Spleen (tissue), 11 donors: ENCODE data around the gene FRMD6. TPM values are rescaled to one million over a fixed set of nuclear protein-coding genes. Genes with fewer than 3 reads are reported as not detected.
"Not testable (repeated sequence)": the region's sequence is repeated elsewhere in the genome, so short reads cannot be mapped to it uniquely, and the experiment has no call there.

Experiments used
- DNase-seq: peaks from one replicate; pipeline ENCODE4 v3.0.0-alpha.2; 2020
- H3K27ac ChIP-seq, 8 donors: fragments of 200-600 bp; sonication (generic) in 7 of 8; 1 replicate in 4 of 8; 2 replicates in 4 of 8; pipeline versions ENCODE4 v1.5.0 to v1.8.0; 2016 to 2021; ENCODE audit warnings: inconsistent platforms in 4 of 8, mild to moderate bottlenecking in 4 of 8, moderate library complexity in 1 of 8
- H3K27me3 ChIP-seq, 7 donors: fragments of 200-600 bp; sonication (generic) in 6 of 7; replicated peaks in 1 of 7; 1 replicate in 4 of 7; 2 replicates in 3 of 7; pipeline versions ENCODE4 v1.5.0 to v1.8.0; 2016 to 2021; ENCODE audit warnings: inconsistent platforms in 3 of 7, mild to moderate bottlenecking in 1 of 7
- H3K36me3 ChIP-seq, 6 donors: fragments of 200-600 bp; sonication (generic) in 5 of 6; 1 replicate in 4 of 6; 2 replicates in 2 of 6; pipeline versions ENCODE4 v1.5.0 to v1.8.0; 2016 to 2021; ENCODE audit warnings: inconsistent platforms in 2 of 6
- H3K4me1 ChIP-seq, 6 donors: fragments of 200-600 bp; sonication (generic) in 5 of 6; 1 replicate in 3 of 6; 2 replicates in 3 of 6; pipeline versions ENCODE4 v1.5.0 to v1.8.0; 2016 to 2021; ENCODE audit warnings: inconsistent platforms in 3 of 6
- H3K4me3 ChIP-seq, 8 donors: fragments of 200-600 bp; sonication (generic) in 7 of 8; 1 replicate in 4 of 8; 2 replicates in 4 of 8; pipeline versions ENCODE4 v1.5.0 to v1.8.0; 2016 to 2021; ENCODE audit warnings: inconsistent platforms in 4 of 8, mild to moderate bottlenecking in 4 of 8, moderate library complexity in 2 of 8
- H3K9me3 ChIP-seq, 8 donors: fragments of 200-600 bp; sonication (generic) in 7 of 8; 1 replicate in 4 of 8; 2 replicates in 4 of 8; pipeline versions ENCODE4 v1.5.0 to v1.8.0; 2016 to 2021; ENCODE audit warnings: inconsistent platforms in 4 of 8
- POLR2A ChIP-seq, 3 donors: fragments of 450-650 bp; IDR thresholded peaks; one replicate each; pipeline ENCODE4 v1.5.1; 2017; ENCODE audit warnings: antibody characterized with exemption in 3 of 3, mild to moderate bottlenecking in 1 of 3
- POLR2AphosphoS5 ChIP-seq, 3 donors: sonication (generic); formaldehyde crosslinking; IDR thresholded peaks; one replicate each; pipeline ENCODE4 v1.5.1; 2017; ENCODE audit warnings: antibody characterized with exemption in 3 of 3
- WGBS, 5 donors: extraction: QIAGEN DNeasy Blood & Tissue Kit in 3 of 5; methylation state at CpG; one replicate each; pipeline versions ENCODE4 v1.1.5 to v1.1.7; 2013 to 2018; 5-methylcytosine and 5-hydroxymethylcytosine counted together
- intact Hi-C: fragments of 100-400 bp; cut with DNase I; formaldehyde crosslinking; loops from one replicate; pipeline ENCODE4 v1.15.0; 2023; ENCODE audit warnings: low total_unique reads
- polyA plus RNA-seq, 3 donors: library from polyadenylated mRNA; stranded (reverse); fragments of 200-250 nt; gene quantifications; one replicate each; pipeline ENCODE4 v1.2.1, GENCODE V29; 2013
- total RNA-seq, 7 donors: library from RNA; depleted of rRNA in 3 of 7; stranded (reverse); fragments of >200 nt in 3 of 7; fragmentation: NEBNext Ultra II Directional in 4 of 7; extraction: Animal tissue kit (Norgen Biotek cat#: 25700) in 4 of 7; gene quantifications; one replicate each; pipeline versions ENCODE4 v1.1.0 to v1.2.1, GENCODE V29; 2016 to 2021
- TF ChIP-seq, protein P1 (sequence below), 11 experiments: fragments of 200-600 bp in 7 of 11; fragments of 450-650 bp in 4 of 11; sonication (generic) in 4 of 11; IDR thresholded peaks in 8 of 11; conservative IDR thresholded peaks in 3 of 11; 1 replicate in 7 of 11; 2 replicates in 4 of 11; pipeline versions ENCODE4 v1.4.0 to v1.8.0; 2016 to 2021; ENCODE audit warnings: antibody characterized with exemption in 11 of 11, inconsistent platforms in 4 of 11, mild to moderate bottlenecking in 1 of 11
- donor health status: healthy with polysubstance abuse.
- donor health status: DM: no; HTN: no; CAD: no; lungs with moderate emphysema.
- donor health status: DM: no; HTN: no; CAD: no.
- donor health status: Bipolar disorder and iron deficiency.
- donor health status: healthy.
- donor health status: DM: no; HTN: no; CAD: no.
- donor health status: DM: yes; HTN: yes; CAD: no.

The FRMD6 gene
- total and polyA plus RNA-seq, 10 donors, result 2.2 to 37.2 (median 26.7) TPM

DNA sequence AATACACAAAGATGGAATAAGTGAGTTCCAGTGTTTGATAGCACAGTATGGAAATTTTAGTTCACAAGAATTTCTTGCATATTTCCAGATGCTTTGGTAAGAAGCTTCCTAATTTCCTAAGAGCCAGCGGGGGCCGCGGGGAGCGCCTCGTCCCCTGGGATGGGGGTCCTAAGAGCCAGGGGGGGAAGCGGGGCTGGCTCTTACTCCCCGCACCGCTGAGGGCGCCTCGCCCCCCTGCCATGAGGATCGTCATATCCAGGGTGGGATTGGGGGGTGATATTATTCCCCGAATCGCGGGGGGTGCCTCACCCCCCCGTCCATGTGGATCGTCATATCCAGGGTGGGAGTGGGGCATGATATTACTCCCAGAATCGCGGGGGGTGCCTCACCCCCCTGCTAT lies 108.2 kb downstream of the FRMD6 start:
- no peak overlapping the region for H3K27ac ChIP-seq
- no peaks in the 10 kb centered on the region for H3K36me3 ChIP-seq
- no peaks in the 10 kb centered on the region for H3K9me3 ChIP-seq
- H3K4me1 ChIP-seq, result no peaks in the 10 kb centered on the region
- 91 to 97% (median 93%) methylated on average over 15 to 18 of the region's 18 CpGs for WGBS, 5 donors
- no peak overlapping the region for H3K4me3 ChIP-seq
- peaks cover 0 to 11% (median 0%) of the 10 kb centered on the region in 7 donors for H3K27me3 ChIP-seq
- TF ChIP-seq POLR2A (IDR thresholded peaks at IDR 0.05), result no peak
- TF ChIP-seq, protein P1, sequence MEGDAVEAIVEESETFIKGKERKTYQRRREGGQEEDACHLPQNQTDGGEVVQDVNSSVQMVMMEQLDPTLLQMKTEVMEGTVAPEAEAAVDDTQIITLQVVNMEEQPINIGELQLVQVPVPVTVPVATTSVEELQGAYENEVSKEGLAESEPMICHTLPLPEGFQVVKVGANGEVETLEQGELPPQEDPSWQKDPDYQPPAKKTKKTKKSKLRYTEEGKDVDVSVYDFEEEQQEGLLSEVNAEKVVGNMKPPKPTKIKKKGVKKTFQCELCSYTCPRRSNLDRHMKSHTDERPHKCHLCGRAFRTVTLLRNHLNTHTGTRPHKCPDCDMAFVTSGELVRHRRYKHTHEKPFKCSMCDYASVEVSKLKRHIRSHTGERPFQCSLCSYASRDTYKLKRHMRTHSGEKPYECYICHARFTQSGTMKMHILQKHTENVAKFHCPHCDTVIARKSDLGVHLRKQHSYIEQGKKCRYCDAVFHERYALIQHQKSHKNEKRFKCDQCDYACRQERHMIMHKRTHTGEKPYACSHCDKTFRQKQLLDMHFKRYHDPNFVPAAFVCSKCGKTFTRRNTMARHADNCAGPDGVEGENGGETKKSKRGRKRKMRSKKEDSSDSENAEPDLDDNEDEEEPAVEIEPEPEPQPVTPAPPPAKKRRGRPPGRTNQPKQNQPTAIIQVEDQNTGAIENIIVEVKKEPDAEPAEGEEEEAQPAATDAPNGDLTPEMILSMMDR (IDR thresholded peaks at IDR 0.05 in 8 of 11, conservative IDR thresholded peaks at IDR 0.05 in 3 of 11), result no peak
- TF ChIP-seq POLR2AphosphoS5 (IDR thresholded peaks at IDR 0.05), result no peak
- DNase-seq, result no peak
- intact Hi-C loops, result no loop called here

DNA sequence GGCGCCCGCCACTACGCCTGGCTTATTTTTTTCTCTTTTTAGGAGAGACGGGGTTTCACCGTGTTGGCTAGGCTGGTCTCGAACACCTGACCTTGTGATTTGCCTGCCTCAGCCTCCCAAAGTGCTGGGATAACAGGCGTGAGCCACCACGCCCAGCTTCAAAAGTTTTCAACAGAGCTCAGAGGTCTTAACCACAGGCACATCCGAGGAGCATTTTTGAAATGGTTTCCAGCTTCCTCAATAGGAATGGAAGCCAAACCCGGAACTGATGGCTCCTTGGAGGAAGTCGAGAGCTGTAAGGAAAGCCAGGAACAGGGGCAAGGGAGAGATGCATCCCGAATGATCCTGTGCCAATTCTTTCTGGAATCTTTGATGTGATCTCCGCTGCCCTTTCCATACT lies 114.0 kb downstream of the FRMD6 start:
- DNase-seq, H3K4me1 ChIP-seq, H3K4me3 ChIP-seq, intact Hi-C loops, H3K36me3 ChIP-seq, H3K9me3 ChIP-seq, H3K27ac ChIP-seq: not testable (repeated sequence)
- 81 to 91% (median 87%) methylated on average over 13 of the region's 13 CpGs for WGBS, 5 donors
- H3K27me3 ChIP-seq, result peaks cover 0 to 11% (median 0%) of the 10 kb centered on the region in 7 donors

DNA sequence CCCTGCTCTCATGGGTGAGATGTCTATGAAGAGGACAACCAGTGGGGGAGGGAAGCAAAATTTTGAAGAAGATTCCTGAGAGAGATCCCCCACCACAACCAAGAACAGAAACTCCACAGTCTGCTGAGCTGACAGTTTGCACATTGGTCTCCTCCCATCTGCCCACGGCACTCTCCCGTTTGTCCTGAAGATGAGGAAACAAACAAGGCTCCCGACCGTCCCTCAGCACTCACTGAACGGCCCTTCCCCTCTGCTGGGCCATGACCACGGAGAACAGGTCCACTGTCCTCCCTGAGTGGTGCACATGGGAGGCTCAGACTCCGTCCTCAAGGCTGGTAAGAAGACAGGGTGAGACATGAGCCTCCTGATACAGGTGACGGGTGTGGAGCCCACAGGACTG lies 114.9 kb downstream of the FRMD6 start:
- H3K27me3 ChIP-seq, result peaks cover 0 to 11% (median 0%) of the 10 kb centered on the region in 7 donors
- H3K36me3 ChIP-seq, H3K4me1 ChIP-seq, H3K27ac ChIP-seq, H3K9me3 ChIP-seq, intact Hi-C loops, H3K4me3 ChIP-seq, DNase-seq: not testable (repeated sequence)
- WGBS, 5 donors, result 41 to 64% (median 53%) methylated on average over 8 of the region's 8 CpGs

DNA sequence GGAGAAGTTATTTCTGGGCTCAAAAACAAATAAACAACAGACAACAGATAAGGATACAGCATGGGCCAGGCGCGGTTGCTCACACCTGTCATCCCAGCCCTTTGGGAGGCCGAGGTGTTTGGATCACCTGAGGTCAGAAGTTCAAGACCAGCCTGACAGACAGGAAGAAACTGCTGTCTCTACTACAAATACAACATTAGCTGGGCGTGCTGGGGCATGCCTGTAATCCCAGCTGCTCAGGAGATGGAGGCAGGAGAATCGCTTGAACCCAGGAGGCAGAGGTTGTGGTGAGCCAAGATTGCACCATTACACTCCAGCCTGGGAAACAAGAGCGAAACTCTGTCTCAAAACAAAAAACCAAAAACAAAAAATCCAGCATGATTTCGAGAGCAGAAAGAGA lies 117.6 kb downstream of the FRMD6 start:
- H3K36me3 ChIP-seq, intact Hi-C loops, H3K4me1 ChIP-seq, H3K4me3 ChIP-seq, H3K9me3 ChIP-seq, H3K27ac ChIP-seq, DNase-seq: not testable (repeated sequence)
- 75 to 87% (median 83%) methylated on average over 7 of the region's 7 CpGs for WGBS, 5 donors
- peaks cover 0 to 11% (median 0%) of the 10 kb centered on the region in 7 donors for H3K27me3 ChIP-seq

DNA sequence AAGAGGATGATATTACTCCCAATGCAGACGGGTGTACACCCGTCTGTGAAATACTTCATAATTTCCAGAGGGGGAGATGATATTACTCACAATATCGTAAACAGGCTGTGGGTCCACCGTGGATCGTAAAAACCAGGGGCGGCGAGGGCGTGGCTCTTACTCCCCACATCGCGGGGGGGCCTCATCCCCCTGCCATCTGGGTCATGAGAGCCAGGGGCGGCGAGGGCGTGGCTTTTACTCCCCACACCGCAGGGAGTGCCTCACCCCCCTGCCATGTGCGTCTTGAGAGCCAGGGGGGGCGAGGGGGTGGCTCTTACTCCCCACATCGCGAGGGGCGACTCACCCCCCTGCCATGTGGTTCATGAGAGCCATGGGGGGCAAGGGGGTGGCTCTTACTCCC lies 122.5 kb downstream of the FRMD6 start:
- H3K27me3 ChIP-seq, result no peaks in the 10 kb centered on the region
- no peaks in the 10 kb centered on the region for H3K36me3 ChIP-seq
- no peaks in the 10 kb centered on the region for H3K9me3 ChIP-seq
- TF ChIP-seq POLR2A (IDR thresholded peaks at IDR 0.05), result no peak
- TF ChIP-seq, protein P1 (IDR thresholded peaks at IDR 0.05 in 8 of 11, conservative IDR thresholded peaks at IDR 0.05 in 3 of 11), result no peak
- no peak for TF ChIP-seq POLR2AphosphoS5 (IDR thresholded peaks at IDR 0.05)
- DNase-seq, result no peak
- intact Hi-C loops, result no loop called here
- H3K27ac ChIP-seq, result no peak overlapping the region
- no peak overlapping the region for H3K4me3 ChIP-seq
- H3K4me1 ChIP-seq, result peaks cover 0 to 10% (median 2%) of the 10 kb centered on the region in 6 donors
- 80 to 87% (median 84%) methylated on average over 17 to 19 of the region's 19 CpGs for WGBS, 5 donors
